Spinal cord (tissue), 10 donors: ENCODE measurements around the gene RRP1. TPM values are rescaled to one million over a fixed set of nuclear protein-coding genes. Genes with fewer than 3 reads are reported as not detected.

Experiments used
- DNase-seq, 6 donors: peaks; one replicate each; pipeline versions ENCODE4 v3.0.0 to v3.0.0-alpha.2; 2013 to 2015; ENCODE audit warnings: low spot score in 6 of 6, low read depth in 4 of 6
- H3K27ac ChIP-seq: one replicate; pipeline ENCODE4 v1.5.1; 2013; ENCODE audit warnings: low read depth, low read length, control low read depth
- H3K27me3 ChIP-seq: one replicate; pipeline ENCODE4 v1.6.1; 2013; ENCODE audit warnings: low read length; ENCODE audit not compliant: control insufficient read depth, insufficient read depth
- H3K36me3 ChIP-seq: one replicate; pipeline ENCODE4 v1.6.1; 2013; ENCODE audit warnings: low read length; ENCODE audit not compliant: control insufficient read depth, insufficient read depth
- H3K4me1 ChIP-seq: one replicate; pipeline ENCODE4 v1.6.1; 2013; ENCODE audit warnings: low read length; ENCODE audit not compliant: control insufficient read depth, insufficient read depth
- H3K4me3 ChIP-seq: one replicate; pipeline ENCODE4 v1.5.1; 2013; ENCODE audit warnings: low read depth, low read length, control low read depth
- H3K9me3 ChIP-seq: one replicate; pipeline ENCODE4 v1.6.1; 2013; ENCODE audit warnings: low read length; ENCODE audit not compliant: control insufficient read depth, insufficient read depth
- WGBS: methylation state at CpG from one replicate; pipeline ENCODE4 v1.1.5; 2013; ENCODE audit warnings: missing lambda C conversion rate; ENCODE audit not compliant: insufficient coverage; 5-methylcytosine and 5-hydroxymethylcytosine counted together
- polyA plus RNA-seq, 2 donors: library from polyadenylated mRNA; unstranded; fragments of 120-200 nt; gene quantifications; one replicate each; pipeline ENCODE4 v1.2.1, GENCODE V29; 2013; ENCODE audit not compliant: insufficient read length in 2 of 2
- total RNA-seq, 2 donors: library from RNA; depleted of rRNA in 1 of 2; stranded (reverse); fragments of 120-200 nt in 1 of 2; fragments of >200 nt in 1 of 2; gene quantifications; one replicate each; pipeline versions ENCODE4 v1.2.3 to v1.2.4, GENCODE V29; 2013 to 2014
- donor health status: healthy.

The RRP1 gene
- total and polyA plus RNA-seq, 4 donors = 14.2 to 39.2 (median 24.1) TPM

DNA sequence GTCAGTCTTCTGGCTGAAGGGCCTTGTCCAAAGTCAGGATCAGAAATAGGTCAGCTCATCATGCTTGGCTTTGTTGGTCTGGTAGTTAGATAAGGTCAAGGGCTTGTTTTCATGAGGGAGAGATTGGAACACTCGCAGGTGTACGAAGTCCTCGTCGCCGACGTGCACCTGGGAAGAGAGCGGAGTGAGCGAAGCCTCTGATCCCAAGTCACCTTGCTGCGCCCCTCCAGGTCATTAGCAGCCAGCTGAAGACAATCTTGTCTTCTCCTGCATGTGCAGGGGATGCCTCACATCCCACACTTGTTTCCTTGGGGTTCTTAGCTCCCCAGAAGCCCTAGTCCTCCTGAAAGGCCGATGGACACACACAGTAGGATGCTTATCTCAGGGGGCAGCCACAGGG lies 15.2 kb upstream of the RRP1 start:
- peaks cover 29% of the 10 kb centered on the region for H3K4me1 ChIP-seq
- H3K27ac ChIP-seq = no peak overlapping the region
- no peak for DNase-seq
- H3K36me3 ChIP-seq = peaks cover 38% of the 10 kb centered on the region
- no peaks in the 10 kb centered on the region for H3K27me3 ChIP-seq
- no peak overlapping the region for H3K4me3 ChIP-seq
- WGBS = 96% methylated on average over 10 of the region's 10 CpGs
- no peaks in the 10 kb centered on the region for H3K9me3 ChIP-seq

DNA sequence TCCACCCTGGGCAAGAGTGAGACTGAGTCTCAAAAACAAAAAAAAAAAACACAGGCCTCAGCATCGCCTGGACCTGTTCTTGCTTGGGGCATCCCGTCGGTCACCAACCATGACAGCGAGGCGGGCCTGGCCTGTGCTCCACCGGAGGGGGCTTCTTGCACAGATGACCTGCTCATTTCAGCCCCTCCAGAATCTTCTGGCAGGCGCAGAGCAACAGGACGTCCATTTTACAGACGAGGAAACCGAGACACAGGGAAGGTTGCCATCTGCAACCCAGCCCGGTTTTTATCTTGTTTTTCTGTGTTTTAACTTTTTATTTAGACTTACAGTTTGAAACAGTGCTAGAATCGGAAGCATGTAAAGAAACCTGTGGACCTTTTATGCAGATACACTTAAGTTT lies 14.2 kb upstream of the RRP1 start:
- Histone ChIP-seq H3K36me3 (peaks cover 35% of the 10 kb centered on the region), H3K4me1 (peaks cover 29% of the 10 kb centered on the region), H3K27me3 (no peaks in the 10 kb centered on the region), H3K4me3 (peak overlapping the region; percentile 75), H3K27ac (no peak overlapping the region), H3K9me3 (no peaks in the 10 kb centered on the region)
- WGBS = 85% methylated on average over 8 of the region's 12 CpGs
- no peak for DNase-seq

DNA sequence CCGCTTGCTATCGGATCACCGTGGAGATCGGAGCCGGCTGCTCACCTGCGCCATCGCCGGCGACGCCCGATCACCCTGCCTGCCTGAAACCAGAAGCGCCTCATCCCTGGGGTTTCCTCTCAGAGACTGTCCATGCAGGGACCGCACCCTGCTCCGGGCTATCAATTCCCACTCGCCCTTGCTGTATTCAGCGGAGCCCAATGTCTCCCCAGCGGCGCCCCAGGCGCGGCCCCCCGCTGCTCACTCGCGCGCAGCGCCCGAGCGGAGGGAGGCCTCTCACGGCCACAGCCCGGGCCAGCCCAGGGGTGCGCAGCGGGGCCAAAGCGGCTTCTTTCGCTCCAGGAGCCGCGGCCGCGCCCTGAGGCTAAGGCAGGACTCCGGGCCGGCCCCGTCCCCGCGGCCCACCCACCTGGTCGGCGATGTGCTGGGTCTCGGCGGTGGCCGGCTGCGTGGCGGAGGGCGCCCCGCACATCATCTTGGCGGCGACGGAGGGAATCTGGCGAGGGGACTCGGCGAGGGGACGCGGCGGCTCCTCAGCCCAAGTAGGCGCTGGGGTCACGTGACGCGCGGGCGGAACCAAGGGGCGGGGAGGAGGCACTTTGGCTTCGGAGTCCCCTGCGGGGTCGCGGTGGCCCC lies 13.5 kb upstream of the RRP1 start, which contains the start of gene CSTB:
CSTB (minus strand) TSS at position 514 of the 636 bp plus-strand sequence; CDS start at position 475, 39 bp downstream.
- H3K27ac ChIP-seq = peak within 1 kb of the TSS; percentile 47
- peak in 5 of 6 donors; percentile 53 to 94 (median 72) for DNase-seq
- H3K4me1 ChIP-seq = peaks cover 29% of the 10 kb centered on the region
- no peaks in the 10 kb centered on the region for H3K27me3 ChIP-seq
- no peaks in the 10 kb centered on the region for H3K9me3 ChIP-seq
- WGBS = 0% methylated on average over 71 of the region's 71 CpGs
- H3K4me3 ChIP-seq = peak within 1 kb of the TSS; percentile 75
- H3K36me3 ChIP-seq = peaks cover 31% of the 10 kb centered on the region

DNA sequence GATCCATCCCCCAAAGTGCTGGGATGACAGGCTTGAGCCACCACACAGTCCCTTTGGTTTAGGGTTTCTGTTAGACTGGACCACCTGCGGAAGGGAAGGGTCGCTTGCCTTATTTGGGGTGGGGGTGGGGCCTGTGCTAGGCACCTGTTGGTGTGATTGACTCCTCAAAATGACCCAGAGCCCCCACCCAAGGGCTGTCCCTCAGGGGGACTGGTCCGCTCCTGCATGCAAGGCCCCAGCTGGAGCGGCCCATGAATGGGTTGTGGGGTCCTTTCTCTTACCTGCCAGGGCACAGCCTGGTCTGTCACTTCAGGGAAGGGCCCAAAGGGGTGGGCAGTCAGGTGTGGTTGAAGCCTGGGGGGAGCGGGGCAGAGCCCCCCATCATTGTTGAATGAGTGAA lies 11.4 kb upstream of the RRP1 start:
- peaks cover 19% of the 10 kb centered on the region for H3K36me3 ChIP-seq
- 95% methylated on average over 4 of the region's 5 CpGs for WGBS
- H3K4me1 ChIP-seq = peaks cover 27% of the 10 kb centered on the region
- peak overlapping the region; percentile 76 for H3K27ac ChIP-seq
- no peaks in the 10 kb centered on the region for H3K9me3 ChIP-seq
- no peak for DNase-seq
- no peak overlapping the region for H3K4me3 ChIP-seq
- no peaks in the 10 kb centered on the region for H3K27me3 ChIP-seq

DNA sequence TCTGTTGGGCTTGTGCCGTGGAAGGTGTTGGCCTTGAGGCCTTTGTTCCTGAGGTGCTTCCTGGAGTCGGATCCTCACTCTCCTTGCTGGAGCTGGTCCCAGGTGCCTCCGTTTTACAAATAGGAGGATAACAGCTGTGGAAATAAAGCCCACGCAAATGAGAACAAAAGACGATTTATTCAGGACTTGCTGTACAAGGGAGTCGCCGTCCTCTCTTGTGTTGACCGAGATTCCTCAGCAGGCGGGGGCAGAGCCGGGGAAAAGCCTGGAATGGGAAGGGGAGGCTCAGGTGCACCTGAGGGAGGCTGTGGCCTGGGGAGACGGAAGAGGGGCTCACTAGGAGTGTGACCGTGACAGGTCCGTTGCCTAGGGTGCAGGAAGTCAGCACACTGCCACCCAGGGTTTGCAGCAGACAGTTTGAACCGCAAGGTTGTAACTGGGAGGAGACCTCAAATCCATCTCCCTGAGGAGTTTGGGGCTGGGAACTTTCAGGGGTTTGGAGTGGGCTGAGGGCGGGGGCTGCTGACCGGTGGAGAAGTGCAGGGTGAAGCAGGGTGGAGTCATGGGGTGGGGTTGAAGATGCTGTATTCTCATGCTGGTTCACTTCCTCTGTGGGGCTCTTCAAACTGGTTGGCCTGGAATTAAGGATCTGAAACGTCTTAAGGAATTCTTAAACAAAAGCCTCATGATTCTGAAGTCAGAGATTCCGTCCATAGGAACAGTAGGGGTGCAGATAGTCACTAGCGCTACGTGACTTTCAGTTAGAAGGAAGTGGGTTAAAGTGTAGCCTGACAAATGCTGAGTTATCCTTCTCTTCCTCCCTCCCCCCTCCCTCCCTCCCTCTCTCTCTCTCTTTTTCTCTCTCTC lies 10.7 kb upstream of the RRP1 start:
- 27% methylated on average over 15 of the region's 20 CpGs for WGBS
- Histone ChIP-seq H3K36me3 (peaks cover 12% of the 10 kb centered on the region), H3K27me3 (no peaks in the 10 kb centered on the region), H3K4me3 (no peak overlapping the region), H3K4me1 (peaks cover 27% of the 10 kb centered on the region), H3K27ac (peak overlapping the region; percentile 76), H3K9me3 (no peaks in the 10 kb centered on the region)
- DNase-seq = no peak

DNA sequence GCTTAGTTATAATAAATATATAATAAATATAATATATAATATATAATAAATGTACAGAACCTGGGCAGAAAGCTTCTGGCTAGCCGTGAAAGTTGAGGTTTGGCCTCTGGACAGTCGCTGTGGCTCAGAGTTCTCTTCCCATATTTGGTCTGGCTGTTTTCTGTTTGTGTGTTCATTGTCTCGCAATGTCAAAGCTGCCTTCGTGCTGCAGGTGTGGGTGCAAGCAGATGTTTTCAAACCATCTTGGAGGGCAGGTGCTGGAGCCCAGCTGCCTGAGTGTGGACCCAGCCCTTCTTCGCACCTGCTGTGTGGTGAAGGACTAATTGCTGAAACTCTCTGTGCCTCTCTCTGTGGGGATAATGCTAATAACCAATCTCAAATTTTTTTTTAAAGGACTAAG lies 9.7 kb upstream of the RRP1 start:
- Histone ChIP-seq H3K27ac (no peak overlapping the region), H3K36me3 (peaks cover 3% of the 10 kb centered on the region), H3K9me3 (no peaks in the 10 kb centered on the region), H3K4me1 (peaks cover 20% of the 10 kb centered on the region), H3K27me3 (no peaks in the 10 kb centered on the region), H3K4me3 (no peak overlapping the region)
- 100% methylated on average over 2 of the region's 5 CpGs for WGBS
- DNase-seq = no peak

DNA sequence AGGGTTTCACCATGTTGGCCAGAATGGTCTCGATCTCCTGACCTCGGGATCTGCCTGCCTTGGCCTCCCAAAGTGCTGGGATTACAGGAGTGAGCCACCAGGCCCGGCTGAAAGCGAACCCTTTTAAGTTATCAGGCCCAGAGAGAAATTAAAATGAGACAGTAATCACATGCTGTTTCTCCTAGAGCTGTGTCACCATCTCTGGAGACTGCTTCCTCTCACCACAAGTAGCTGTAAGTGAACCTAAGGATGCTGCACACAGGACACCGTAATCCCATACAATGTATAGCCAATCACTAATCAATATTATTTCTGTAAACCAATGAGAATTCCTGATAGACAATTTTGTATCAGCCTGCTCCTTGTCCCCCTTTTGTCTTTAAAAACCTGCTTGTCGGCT lies 7.5 kb upstream of the RRP1 start:
- 75% methylated on average over 6 of the region's 6 CpGs for WGBS
- Histone ChIP-seq H3K4me3 (no peak overlapping the region), H3K4me1 (peaks cover 10% of the 10 kb centered on the region), H3K36me3 (no peaks in the 10 kb centered on the region), H3K27me3 (no peaks in the 10 kb centered on the region), H3K27ac (no peak overlapping the region), H3K9me3 (no peaks in the 10 kb centered on the region)
- no peak for DNase-seq

DNA sequence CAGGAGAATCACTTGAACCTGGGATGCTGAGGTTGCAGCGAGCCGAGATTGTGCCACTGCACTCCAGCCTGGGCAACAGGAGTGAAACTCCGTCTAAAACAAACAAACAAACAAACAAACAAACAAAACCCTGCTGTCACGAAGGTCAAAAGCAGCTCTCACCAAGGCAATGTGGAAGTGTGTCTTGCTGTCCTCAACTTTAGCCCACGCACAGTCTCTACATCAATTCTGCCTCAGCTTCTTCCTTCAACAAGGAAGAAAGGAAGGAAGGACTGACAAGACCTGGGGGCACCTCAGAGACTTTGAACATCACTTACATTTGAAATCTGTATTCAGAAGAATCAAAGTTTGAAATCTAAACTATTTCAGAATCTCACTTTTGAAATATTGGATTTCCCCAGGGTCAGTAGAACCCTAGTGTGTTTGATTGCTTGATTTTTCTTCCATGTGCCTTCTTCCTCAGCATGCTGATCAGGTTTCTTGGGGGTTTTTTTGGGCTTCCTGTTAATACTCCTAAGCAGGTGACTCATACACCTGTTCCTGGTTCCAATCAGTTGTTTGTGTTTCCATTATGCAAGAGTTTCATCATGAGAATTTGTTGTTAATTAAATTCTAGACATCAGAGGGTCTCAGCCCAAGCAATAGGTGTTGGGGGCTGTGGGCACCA lies 6.8 kb upstream of the RRP1 start:
- WGBS = 85% methylated on average over 2 of the region's 5 CpGs
- Histone ChIP-seq H3K27ac (no peak overlapping the region), H3K4me3 (no peak overlapping the region)

DNA sequence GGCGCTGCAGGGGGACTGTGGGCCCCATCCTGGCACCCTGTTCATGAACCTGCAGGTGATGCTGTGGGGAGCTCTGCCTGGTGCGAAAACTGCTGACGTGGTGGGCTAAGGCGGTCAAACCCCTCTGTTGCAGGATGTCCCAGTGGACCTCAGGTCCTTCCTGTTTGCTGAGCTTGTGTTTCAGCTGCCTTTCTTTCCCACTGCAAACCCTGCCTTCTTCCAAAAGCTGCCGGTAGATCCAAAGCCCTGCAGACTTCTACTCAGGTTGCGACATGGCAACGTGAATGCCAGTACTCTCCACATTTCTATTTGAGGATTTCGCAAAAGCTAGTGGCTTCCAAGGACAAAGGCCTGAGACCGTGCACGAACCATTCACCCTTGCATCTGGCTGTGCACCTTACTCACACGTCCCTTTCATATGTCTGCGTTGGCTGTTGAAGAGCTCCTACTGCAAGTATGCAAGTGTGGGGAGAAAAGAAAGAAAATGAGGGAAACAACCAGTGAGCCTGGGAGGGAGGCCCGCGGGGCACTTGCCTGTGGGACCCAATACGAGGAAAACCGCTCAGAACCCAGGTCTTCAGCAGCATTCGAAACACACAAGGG lies 6.2 kb upstream of the RRP1 start:
- no peak for DNase-seq
- H3K9me3 ChIP-seq = no peaks in the 10 kb centered on the region
- H3K4me1 ChIP-seq = peaks cover 6% of the 10 kb centered on the region
- WGBS = 87% methylated on average over 14 of the region's 17 CpGs
- H3K36me3 ChIP-seq = no peaks in the 10 kb centered on the region
- H3K27me3 ChIP-seq = no peaks in the 10 kb centered on the region
- no peak overlapping the region for H3K4me3 ChIP-seq
- no peak overlapping the region for H3K27ac ChIP-seq

More for the DNA sequence above, 6.8 kb upstream of the RRP1 start:
- H3K9me3 ChIP-seq = no peaks in the 10 kb centered on the region
- no peaks in the 10 kb centered on the region for H3K27me3 ChIP-seq
- H3K36me3 ChIP-seq = no peaks in the 10 kb centered on the region
- DNase-seq = no peak
- peaks cover 10% of the 10 kb centered on the region for H3K4me1 ChIP-seq
